ENCODE measurements around the gene SPSB3. TPM values are rescaled to one million over a fixed set of nuclear protein-coding genes. Genes with fewer than 3 reads are reported as not detected.

SPSB3 gene
- polyA plus RNA-seq (2013, experiment 1 of 2) = 63.6 TPM
- 51.4 TPM for polyA plus RNA-seq (2013, experiment 2 of 2)

DNA sequence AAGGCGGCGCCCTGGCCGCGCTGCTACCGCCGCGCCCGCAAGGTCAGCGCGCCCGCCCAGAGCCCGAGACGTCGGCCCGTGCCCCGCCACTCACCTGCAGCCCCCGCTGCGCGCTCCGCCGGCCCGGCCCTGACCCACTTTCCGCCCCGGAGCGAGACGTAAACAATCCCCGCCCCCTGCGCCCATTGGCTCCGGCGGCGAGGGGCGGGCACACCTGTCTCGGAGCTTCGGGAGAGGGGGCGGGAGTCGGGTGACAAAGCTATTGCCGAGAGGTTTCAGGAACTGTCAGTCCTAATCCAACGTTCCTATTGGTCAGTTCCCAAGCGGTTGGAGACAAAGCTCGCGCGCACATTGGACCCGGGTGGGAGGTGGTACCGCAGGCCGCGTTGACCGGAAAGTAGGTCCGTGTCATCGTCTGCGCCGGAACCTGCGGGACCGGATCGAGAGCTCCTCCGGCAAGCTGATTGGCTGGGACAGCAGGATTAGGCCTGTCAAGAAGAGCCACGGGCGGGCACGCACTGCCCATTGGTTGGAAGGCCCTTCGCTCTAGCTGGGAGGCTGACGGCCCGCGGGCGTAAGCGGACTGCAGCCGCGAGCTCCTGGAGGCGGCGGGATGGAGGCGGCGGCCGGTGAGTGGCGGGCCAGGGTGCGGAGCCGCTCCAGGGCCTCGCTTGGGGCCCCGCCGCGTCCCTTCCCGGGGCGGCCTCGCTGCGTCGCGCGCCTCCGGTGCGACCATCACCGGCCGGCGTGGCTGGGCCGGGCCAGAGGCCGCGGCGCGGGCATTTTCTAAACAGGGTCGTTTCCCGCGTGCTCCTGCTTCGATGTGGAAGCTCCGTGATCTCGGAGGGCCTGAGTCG, at the start of gene SPSB3, which contains the start of gene NUBP2:
Gene SPSB3 (minus strand): TSS at position 164 of the 857 bp plus-strand sequence. CDS start 1,088 bp downstream, outside the sequence.
Gene NUBP2 (plus strand): TSS at position 553 of the 857 bp plus-strand sequence. CDS start 61 bp downstream, at position 614.
- H3K4me3 ChIP-seq (ENCODE audit: extremely low read depth, insufficient read depth, low read length, poor library complexity, severe bottlenecking) = peak within 1 kb of the TSS; percentile 93
- no peaks in the 10 kb centered on the region for H3K9me3 ChIP-seq (ENCODE audit: control insufficient read depth, low read length)
- peaks cover 55% of the 10 kb centered on the region for H3K36me3 ChIP-seq (ENCODE audit: control insufficient read depth, insufficient read depth, low read length)
- WGBS, 2 experiments (ENCODE audit: insufficient coverage in 2 of 2) = 0% methylated on average over 84 to 89 of the region's 102 CpGs
- peak within 1 kb of the TSS; percentile 76 for H3K27ac ChIP-seq (ENCODE audit: low read depth, low read length, severe bottlenecking)
- H3K4me1 ChIP-seq (ENCODE audit: control insufficient read depth, insufficient read depth, low read length, poor library complexity, severe bottlenecking) = peaks cover 6% of the 10 kb centered on the region

- Histone ChIP-seq H3K4me3 (ENCODE audit: extremely low read depth, insufficient read depth, low read length, poor library complexity, severe bottlenecking) (no peak overlapping the region), H3K9me3 (ENCODE audit: control insufficient read depth, low read length) (no peaks in the 10 kb centered on the region), H3K27ac (ENCODE audit: low read depth, low read length, severe bottlenecking) (no peak overlapping the region), H3K36me3 (ENCODE audit: control insufficient read depth, insufficient read depth, low read length) (peaks cover 26% of the 10 kb centered on the region), H3K4me1 (ENCODE audit: control insufficient read depth, insufficient read depth, low read length, poor library complexity, severe bottlenecking) (peaks cover 4% of the 10 kb centered on the region)
- WGBS, 2 experiments (ENCODE audit: insufficient coverage in 2 of 2) = 91 to 94% methylated on average over 11 to 17 of the region's 19 CpGs
These were observed 49.1 kb upstream of the SPSB3 start for GRCh38 chr16:1831186-1832075.

- Histone ChIP-seq H3K4me3 (ENCODE audit: extremely low read depth, insufficient read depth, low read length, poor library complexity, severe bottlenecking) (no peak overlapping the region), H3K36me3 (ENCODE audit: control insufficient read depth, insufficient read depth, low read length) (peaks cover 26% of the 10 kb centered on the region), H3K4me1 (ENCODE audit: control insufficient read depth, insufficient read depth, low read length, poor library complexity, severe bottlenecking) (peaks cover 4% of the 10 kb centered on the region), H3K9me3 (ENCODE audit: control insufficient read depth, low read length) (no peaks in the 10 kb centered on the region), H3K27ac (ENCODE audit: low read depth, low read length, severe bottlenecking) (no peak overlapping the region)
- 96 to 100% methylated on average over 1 to 3 of the region's 3 CpGs for WGBS, 2 experiments (ENCODE audit: insufficient coverage in 2 of 2)
These were observed 47.8 kb upstream of the SPSB3 start for GRCh38 chr16:1830213-1830612.

DNA sequence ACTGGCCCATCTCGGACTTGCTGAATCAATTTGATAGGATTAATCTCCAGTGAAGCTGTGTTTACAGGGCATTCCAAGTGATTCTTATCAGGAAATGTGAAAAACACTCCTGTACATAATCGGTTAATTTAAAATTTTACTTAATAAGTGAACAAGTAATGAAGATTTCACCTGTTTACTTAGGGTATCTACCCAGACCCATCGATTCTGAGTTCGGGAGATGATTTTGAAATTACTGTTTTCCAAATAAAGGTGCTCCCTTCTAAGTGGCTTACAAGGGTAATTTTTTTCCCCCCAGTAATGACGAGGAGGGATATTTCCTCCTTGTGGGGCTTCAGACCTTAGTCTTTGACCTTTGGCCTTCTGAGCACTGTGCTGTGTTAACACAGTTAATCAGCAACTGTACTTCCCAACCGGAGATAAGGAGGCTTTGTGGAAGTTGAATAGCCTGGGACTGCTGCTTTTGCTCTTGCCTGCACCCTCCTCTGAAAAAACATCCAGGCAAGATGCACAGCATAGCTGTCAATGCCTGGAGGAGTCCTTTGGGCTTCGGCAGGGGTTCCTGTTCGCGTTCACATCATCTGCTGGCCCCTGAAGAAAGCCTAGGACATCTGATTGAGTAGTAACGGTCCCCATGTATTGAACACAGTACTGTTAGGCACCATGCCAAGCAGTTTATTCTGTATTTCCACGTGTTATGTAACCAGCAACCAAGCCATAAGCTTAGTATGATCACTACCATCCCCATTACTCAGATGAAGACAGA, 46.5 kb upstream of the SPSB3 start:
- 96 to 97% methylated on average over 6 to 7 of the region's 11 CpGs for WGBS, 2 experiments (ENCODE audit: insufficient coverage in 2 of 2)

DNA sequence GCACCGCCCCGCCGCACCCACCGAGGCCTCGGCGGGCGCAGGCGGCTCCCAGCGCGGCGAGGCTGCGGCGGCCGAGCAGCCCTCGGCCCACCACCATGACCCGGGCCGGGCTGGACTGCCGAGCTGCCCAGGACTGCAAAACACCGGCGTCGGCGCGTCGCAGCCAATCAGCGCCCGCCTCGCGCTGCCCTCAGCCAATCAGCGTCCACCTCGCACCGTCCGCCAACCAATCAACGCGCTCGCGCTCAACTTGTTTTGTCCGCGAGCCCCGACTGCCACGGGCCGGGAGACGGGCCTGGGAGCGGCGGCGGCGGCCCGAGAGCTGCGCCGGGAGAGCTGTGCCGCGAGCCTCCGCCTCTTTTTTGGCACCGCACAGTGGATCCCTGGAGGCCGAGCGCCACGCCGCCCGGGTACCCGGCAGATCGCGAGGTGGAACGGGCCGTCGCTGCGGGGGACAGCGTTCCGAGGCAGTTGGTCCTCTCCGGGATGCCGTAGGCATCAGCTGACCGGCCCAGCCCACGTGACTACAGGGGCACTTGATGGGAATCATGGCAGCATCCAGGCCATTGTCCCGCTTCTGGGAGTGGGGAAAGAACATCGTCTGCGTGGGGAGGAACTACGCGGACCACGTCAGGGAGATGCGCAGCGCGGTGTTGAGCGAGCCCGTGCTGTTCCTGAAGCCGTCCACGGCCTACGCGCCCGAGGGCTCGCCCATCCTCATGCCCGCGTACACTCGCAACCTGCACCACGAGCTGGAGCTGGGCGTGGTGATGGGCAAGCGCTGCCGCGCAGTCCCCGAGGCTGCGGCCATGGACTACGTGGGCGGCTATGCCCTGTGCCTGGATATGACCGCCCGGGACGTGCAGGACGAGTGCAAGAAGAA, 44.6 kb upstream of the SPSB3 start, which contains the start of the genes FAHD1 and HAGH:
Gene FAHD1 (plus strand): TSS at position 516 of the 883 bp plus-strand sequence. CDS start 33 bp downstream, at position 549.
Gene HAGH (minus strand): TSS at position 135 of the 883 bp plus-strand sequence. CDS start 38 bp downstream, at position 97.
- H3K9me3 ChIP-seq (ENCODE audit: control insufficient read depth, low read length) = no peaks in the 10 kb centered on the region
- peak within 1 kb of the TSS; percentile 66 for H3K27ac ChIP-seq (ENCODE audit: low read depth, low read length, severe bottlenecking)
- peaks cover 37% of the 10 kb centered on the region for H3K36me3 ChIP-seq (ENCODE audit: control insufficient read depth, insufficient read depth, low read length)
- H3K4me1 ChIP-seq (ENCODE audit: control insufficient read depth, insufficient read depth, low read length, poor library complexity, severe bottlenecking) = peaks cover 4% of the 10 kb centered on the region
- peak within 1 kb of the TSS; percentile 94 for H3K4me3 ChIP-seq (ENCODE audit: extremely low read depth, insufficient read depth, low read length, poor library complexity, severe bottlenecking)
- WGBS, 2 experiments (ENCODE audit: insufficient coverage in 2 of 2) = 0% methylated on average over 95 to 101 of the region's 104 CpGs

More for the DNA sequence above, 46.5 kb upstream of the SPSB3 start:
- peaks cover 4% of the 10 kb centered on the region for H3K4me1 ChIP-seq (ENCODE audit: control insufficient read depth, insufficient read depth, low read length, poor library complexity, severe bottlenecking)
- peaks cover 26% of the 10 kb centered on the region for H3K36me3 ChIP-seq (ENCODE audit: control insufficient read depth, insufficient read depth, low read length)
- no peaks in the 10 kb centered on the region for H3K9me3 ChIP-seq (ENCODE audit: control insufficient read depth, low read length)
- H3K27ac ChIP-seq (ENCODE audit: low read depth, low read length, severe bottlenecking) = no peak overlapping the region
- peak overlapping the region; percentile 94 for H3K4me3 ChIP-seq (ENCODE audit: extremely low read depth, insufficient read depth, low read length, poor library complexity, severe bottlenecking)

- peaks cover 36% of the 10 kb centered on the region for H3K36me3 ChIP-seq (ENCODE audit: control insufficient read depth, insufficient read depth, low read length)
- peaks cover 4% of the 10 kb centered on the region for H3K4me1 ChIP-seq (ENCODE audit: control insufficient read depth, insufficient read depth, low read length, poor library complexity, severe bottlenecking)
- H3K27ac ChIP-seq (ENCODE audit: low read depth, low read length, severe bottlenecking) = no peak overlapping the region
- no peaks in the 10 kb centered on the region for H3K9me3 ChIP-seq (ENCODE audit: control insufficient read depth, low read length)
- WGBS, 2 experiments (ENCODE audit: insufficient coverage in 2 of 2) = 6% methylated on average over 67 to 72 of the region's 96 CpGs
- peak overlapping the region; percentile 94 for H3K4me3 ChIP-seq (ENCODE audit: extremely low read depth, insufficient read depth, low read length, poor library complexity, severe bottlenecking)
These were observed 43.7 kb upstream of the SPSB3 start for GRCh38 chr16:1825864-1826690.

DNA sequence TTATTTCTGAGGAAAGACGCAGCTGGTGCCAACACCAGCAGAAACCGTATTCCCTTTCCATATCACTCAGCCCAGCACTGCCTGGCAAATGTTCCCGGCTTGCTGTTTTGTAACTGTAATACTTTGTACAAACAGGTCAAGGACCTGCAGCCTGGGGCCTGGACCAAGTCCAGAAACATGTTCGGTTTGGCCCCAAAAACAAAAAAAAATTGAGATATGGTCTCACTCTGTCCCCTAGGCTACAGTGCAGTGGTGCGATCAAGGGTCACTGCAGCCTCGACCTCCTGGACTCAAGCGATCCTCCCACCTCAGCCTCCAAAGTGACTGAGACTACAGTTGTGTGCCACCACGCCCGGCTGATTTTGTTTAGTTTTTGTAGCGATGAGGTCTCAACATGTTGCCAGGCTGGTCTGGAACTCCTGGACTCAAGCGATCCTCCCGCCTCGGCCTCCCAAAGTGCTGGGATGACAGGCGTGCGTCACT, 43.1 kb upstream of the SPSB3 start:
- peak overlapping the region; percentile 94 for H3K4me3 ChIP-seq (ENCODE audit: extremely low read depth, insufficient read depth, low read length, poor library complexity, severe bottlenecking)
- H3K36me3 ChIP-seq (ENCODE audit: control insufficient read depth, insufficient read depth, low read length) = peaks cover 35% of the 10 kb centered on the region
- no peaks in the 10 kb centered on the region for H3K9me3 ChIP-seq (ENCODE audit: control insufficient read depth, low read length)
- peaks cover 4% of the 10 kb centered on the region for H3K4me1 ChIP-seq (ENCODE audit: control insufficient read depth, insufficient read depth, low read length, poor library complexity, severe bottlenecking)
- no peak overlapping the region for H3K27ac ChIP-seq (ENCODE audit: low read depth, low read length, severe bottlenecking)
- WGBS, 2 experiments (ENCODE audit: insufficient coverage in 2 of 2) = 89% methylated on average over 13 to 14 of the region's 15 CpGs

DNA sequence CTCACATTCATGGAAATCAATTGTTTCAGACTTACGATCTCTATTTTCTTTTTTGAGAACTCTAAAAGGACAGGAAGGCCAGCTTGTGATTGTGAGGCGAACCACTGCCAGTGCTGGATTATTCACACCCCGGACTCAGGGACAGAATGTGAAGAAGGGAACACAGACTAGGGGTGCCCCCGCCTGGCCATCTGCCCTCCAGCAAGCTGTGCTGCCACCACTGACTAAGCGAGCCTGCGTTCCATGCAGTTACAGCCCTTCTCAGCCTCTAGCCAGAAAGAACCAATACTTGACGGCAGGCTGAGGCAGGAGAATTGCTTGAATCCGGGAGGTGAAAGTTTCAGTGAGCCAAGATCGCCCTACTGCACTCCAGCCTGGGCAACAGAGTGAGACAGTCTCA, 41.5 kb upstream of the SPSB3 start:
- Histone ChIP-seq H3K9me3 (ENCODE audit: control insufficient read depth, low read length) (no peaks in the 10 kb centered on the region), H3K4me1 (ENCODE audit: control insufficient read depth, insufficient read depth, low read length, poor library complexity, severe bottlenecking) (no peaks in the 10 kb centered on the region), H3K27ac (ENCODE audit: low read depth, low read length, severe bottlenecking) (no peak overlapping the region), H3K36me3 (ENCODE audit: control insufficient read depth, insufficient read depth, low read length) (peaks cover 26% of the 10 kb centered on the region), H3K4me3 (ENCODE audit: extremely low read depth, insufficient read depth, low read length, poor library complexity, severe bottlenecking) (no peak overlapping the region)
- 47 to 68% methylated on average over 6 to 8 of the region's 9 CpGs for WGBS, 2 experiments (ENCODE audit: insufficient coverage in 2 of 2)
